Vagina (tissue), 2 donors: Measurements from ENCODE around the gene RFC3. TPM values are rescaled to one million over a fixed set of nuclear protein-coding genes. Genes with fewer than 3 reads are reported as not detected.

Experiments
- DNase-seq, 2 donors: peaks; one replicate each; pipeline ENCODE4 v3.0.0-alpha.2; 2017; ENCODE audit errors: extremely low spot score in 2 of 2
- H3K27ac ChIP-seq: fragments of 200-600 bp; sonication (generic); one replicate; pipeline ENCODE4 v1.5.1; 2019
- H3K27me3 ChIP-seq: fragments of 200-600 bp; sonication (generic); one replicate; pipeline ENCODE4 v1.5.1; 2019
- H3K36me3 ChIP-seq, 2 donors: fragments of 200-600 bp; sonication (generic); one replicate each; pipeline ENCODE4 v1.5.1; 2017 to 2019
- H3K4me1 ChIP-seq: fragments of 200-600 bp; sonication (generic); one replicate; pipeline ENCODE4 v1.5.1; 2019
- H3K4me3 ChIP-seq, 2 donors: fragments of 200-600 bp; sonication (generic); 1 replicate in 1 of 2; 2 replicates in 1 of 2; pipeline ENCODE4 v1.5.1; 2016 to 2019
- H3K9me3 ChIP-seq: fragments of 200-600 bp; sonication (generic); one replicate; pipeline ENCODE4 v1.5.1; 2019
- POLR2A ChIP-seq, 2 donors: fragments of 450-650 bp; IDR thresholded peaks; one replicate each; pipeline ENCODE4 v1.6.1; 2017; ENCODE audit warnings: antibody characterized with exemption in 2 of 2, mild to moderate bottlenecking in 2 of 2, moderate library complexity in 2 of 2
- POLR2AphosphoS5 ChIP-seq, 2 donors: sonication (generic); formaldehyde crosslinking; IDR thresholded peaks; one replicate each; pipeline ENCODE4 v1.9.0; 2017; ENCODE audit warnings: antibody characterized with exemption in 2 of 2, mild to moderate bottlenecking in 2 of 2, low read depth in 1 of 2; ENCODE audit not compliant: insufficient read depth in 1 of 2
- intact Hi-C: fragments of 100-400 bp; cut with DNase I; formaldehyde crosslinking; loops from one replicate; pipeline ENCODE4 v1.15.1; 2023
- total RNA-seq: library from RNA; depleted of rRNA; stranded (reverse); fragments of >200 nt; gene quantifications from one replicate; pipeline ENCODE4 v1.2.3, GENCODE V29; 2016
- TF ChIP-seq, protein P1 (sequence below), 3 experiments: fragments of 450-650 bp in 2 of 3; fragments of 200-600 bp in 1 of 3; sonication (generic) in 1 of 3; IDR thresholded peaks; one replicate each; pipeline ENCODE4 v1.5.1; 2017 to 2019; ENCODE audit warnings: antibody characterized with exemption in 3 of 3, mild to moderate bottlenecking in 2 of 3, moderate library complexity in 2 of 3

Gene RFC3
- total RNA-seq, 1 donor from 2014 or later = 8.6 TPM

DNA sequence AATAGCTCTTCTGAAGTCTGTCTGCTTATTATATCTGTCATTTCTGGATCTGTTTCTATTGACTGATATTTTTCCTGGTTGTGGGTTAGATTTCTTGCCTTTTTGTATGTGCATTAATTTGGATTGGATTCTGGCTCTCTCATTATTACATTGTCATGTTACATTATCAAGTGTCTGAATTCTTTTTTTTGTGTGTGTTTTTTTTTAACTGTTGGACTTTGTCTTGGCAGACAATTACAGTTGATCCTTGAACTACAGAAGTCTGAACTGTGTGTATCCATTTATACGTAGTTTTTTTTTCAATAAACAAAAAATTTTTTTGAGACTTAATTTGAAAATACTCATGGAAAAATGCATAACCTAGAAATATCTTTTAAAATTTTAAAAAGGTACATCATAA lies 22.5 kb downstream of the RFC3 start:
- Histone ChIP-seq H3K4me3 (no peak overlapping the region), H3K9me3 (no peaks in the 10 kb centered on the region), H3K27me3 (no peaks in the 10 kb centered on the region), H3K27ac (no peak overlapping the region), H3K4me1 (no peaks in the 10 kb centered on the region), H3K36me3 (peaks cover 0 to 7% of the 10 kb centered on the region in 2 donors)
- intact Hi-C loops = no loop called here
- TF ChIP-seq POLR2A (IDR thresholded peaks at IDR 0.05) (no peak), POLR2AphosphoS5 (IDR thresholded peaks at IDR 0.05; ENCODE audit: insufficient read depth in 1 of 2, low read depth in 1 of 2) (no peak)
- TF ChIP-seq, protein P1, sequence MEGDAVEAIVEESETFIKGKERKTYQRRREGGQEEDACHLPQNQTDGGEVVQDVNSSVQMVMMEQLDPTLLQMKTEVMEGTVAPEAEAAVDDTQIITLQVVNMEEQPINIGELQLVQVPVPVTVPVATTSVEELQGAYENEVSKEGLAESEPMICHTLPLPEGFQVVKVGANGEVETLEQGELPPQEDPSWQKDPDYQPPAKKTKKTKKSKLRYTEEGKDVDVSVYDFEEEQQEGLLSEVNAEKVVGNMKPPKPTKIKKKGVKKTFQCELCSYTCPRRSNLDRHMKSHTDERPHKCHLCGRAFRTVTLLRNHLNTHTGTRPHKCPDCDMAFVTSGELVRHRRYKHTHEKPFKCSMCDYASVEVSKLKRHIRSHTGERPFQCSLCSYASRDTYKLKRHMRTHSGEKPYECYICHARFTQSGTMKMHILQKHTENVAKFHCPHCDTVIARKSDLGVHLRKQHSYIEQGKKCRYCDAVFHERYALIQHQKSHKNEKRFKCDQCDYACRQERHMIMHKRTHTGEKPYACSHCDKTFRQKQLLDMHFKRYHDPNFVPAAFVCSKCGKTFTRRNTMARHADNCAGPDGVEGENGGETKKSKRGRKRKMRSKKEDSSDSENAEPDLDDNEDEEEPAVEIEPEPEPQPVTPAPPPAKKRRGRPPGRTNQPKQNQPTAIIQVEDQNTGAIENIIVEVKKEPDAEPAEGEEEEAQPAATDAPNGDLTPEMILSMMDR (IDR thresholded peaks at IDR 0.05) = no peak
- DNase-seq = no peak

DNA sequence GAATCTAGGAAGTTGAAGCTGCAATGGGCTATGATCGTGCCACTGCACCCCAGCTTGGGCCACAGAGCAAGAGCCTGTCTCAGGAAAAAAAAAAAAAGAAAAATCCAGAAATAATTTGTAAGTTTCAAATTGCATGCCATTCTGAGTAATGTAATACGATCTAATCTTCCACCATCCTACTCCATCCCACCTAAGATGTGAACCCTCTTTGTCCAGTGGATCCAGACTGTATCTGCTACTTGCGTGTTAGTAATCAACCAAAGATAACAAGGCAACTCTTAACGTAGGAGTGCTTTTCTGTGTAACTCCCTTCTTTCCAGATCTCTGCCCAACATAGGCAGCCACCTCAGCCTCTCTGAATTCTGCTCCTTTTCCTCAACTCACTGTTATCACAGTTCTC lies 24.3 kb downstream of the RFC3 start:
- H3K27ac ChIP-seq = no peak overlapping the region
- no peak overlapping the region for H3K4me3 ChIP-seq
- DNase-seq = no peak
- intact Hi-C loops = no loop called here
- H3K27me3 ChIP-seq = no peaks in the 10 kb centered on the region
- no peaks in the 10 kb centered on the region for H3K36me3 ChIP-seq
- H3K9me3 ChIP-seq = no peaks in the 10 kb centered on the region
- TF ChIP-seq POLR2A (IDR thresholded peaks at IDR 0.05) = no peak
- TF ChIP-seq, protein P1 (IDR thresholded peaks at IDR 0.05) = no peak
- no peak for TF ChIP-seq POLR2AphosphoS5 (IDR thresholded peaks at IDR 0.05; ENCODE audit: insufficient read depth in 1 of 2, low read depth in 1 of 2)
- H3K4me1 ChIP-seq = no peaks in the 10 kb centered on the region

DNA sequence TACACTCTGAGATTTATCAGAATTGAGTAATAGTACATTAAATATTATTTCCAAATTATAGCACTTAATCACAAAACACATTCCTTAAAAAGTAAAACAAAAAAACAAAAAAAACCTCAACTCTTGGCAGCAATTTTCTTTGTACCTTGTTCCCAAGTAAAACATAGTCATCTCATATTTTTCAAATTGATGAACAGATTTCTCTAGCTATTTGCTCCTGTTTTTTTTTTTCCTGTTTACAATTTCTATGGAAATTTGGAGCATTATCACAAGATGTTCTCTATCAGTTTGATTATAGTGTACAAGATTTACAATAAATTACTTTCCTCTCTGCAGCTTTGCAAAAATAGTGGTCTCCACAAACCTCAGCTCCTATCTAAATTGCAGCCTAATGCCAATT lies 25.0 kb downstream of the RFC3 start:
- Histone ChIP-seq H3K36me3 (no peaks in the 10 kb centered on the region), H3K27me3 (no peaks in the 10 kb centered on the region), H3K9me3 (no peaks in the 10 kb centered on the region), H3K4me3 (no peak overlapping the region), H3K4me1 (no peaks in the 10 kb centered on the region), H3K27ac (no peak overlapping the region)
- intact Hi-C loops = no loop called here
- no peak for DNase-seq
- TF ChIP-seq POLR2AphosphoS5 (IDR thresholded peaks at IDR 0.05; ENCODE audit: insufficient read depth in 1 of 2, low read depth in 1 of 2) (no peak), POLR2A (IDR thresholded peaks at IDR 0.05) (no peak)
- TF ChIP-seq, protein P1 (IDR thresholded peaks at IDR 0.05) = no peak

DNA sequence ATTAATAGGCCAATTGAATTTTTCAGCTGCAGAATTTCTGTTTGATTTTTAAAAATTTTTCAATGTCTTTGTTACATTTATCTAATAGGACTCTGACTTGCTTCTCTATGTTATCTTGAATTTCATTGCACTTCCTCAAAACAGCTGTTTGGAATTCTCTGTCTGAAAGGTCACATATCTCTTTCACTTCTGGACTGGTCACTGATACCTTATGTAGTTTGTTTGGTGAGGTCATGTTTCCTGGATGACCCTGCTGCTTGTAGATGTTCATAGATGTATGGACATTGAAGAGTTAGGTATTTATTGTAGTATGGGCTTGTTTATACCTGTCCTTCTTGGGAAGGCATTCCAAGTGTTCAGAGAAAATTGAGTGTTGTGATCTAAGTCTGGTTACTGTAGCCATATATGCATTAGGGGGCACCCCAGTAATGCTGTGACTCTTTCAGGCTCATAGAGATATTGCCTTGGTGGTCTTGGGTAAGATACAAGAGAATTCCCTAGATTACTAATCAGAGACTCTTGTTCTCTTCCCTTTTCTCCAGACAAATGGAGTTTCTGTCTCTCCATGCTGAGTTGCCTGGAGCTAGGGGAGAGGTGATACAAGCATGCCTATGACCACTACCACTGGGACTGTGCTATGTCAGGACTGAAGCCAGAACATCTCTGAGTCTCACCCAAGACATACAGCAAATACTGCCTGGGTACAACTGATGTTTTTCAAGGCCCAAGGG lies 27.8 kb downstream of the RFC3 start:
- H3K27me3 ChIP-seq = no peaks in the 10 kb centered on the region
- no peaks in the 10 kb centered on the region for H3K9me3 ChIP-seq
- no peak overlapping the region for H3K4me3 ChIP-seq
- no peak for DNase-seq
- intact Hi-C loops = no loop called here
- H3K4me1 ChIP-seq = no peaks in the 10 kb centered on the region
- no peak overlapping the region for H3K27ac ChIP-seq
- H3K36me3 ChIP-seq = no peaks in the 10 kb centered on the region
- TF ChIP-seq POLR2AphosphoS5 (IDR thresholded peaks at IDR 0.05; ENCODE audit: insufficient read depth in 1 of 2, low read depth in 1 of 2) (no peak), POLR2A (IDR thresholded peaks at IDR 0.05) (no peak)
- TF ChIP-seq, protein P1 (IDR thresholded peaks at IDR 0.05) = no peak

DNA sequence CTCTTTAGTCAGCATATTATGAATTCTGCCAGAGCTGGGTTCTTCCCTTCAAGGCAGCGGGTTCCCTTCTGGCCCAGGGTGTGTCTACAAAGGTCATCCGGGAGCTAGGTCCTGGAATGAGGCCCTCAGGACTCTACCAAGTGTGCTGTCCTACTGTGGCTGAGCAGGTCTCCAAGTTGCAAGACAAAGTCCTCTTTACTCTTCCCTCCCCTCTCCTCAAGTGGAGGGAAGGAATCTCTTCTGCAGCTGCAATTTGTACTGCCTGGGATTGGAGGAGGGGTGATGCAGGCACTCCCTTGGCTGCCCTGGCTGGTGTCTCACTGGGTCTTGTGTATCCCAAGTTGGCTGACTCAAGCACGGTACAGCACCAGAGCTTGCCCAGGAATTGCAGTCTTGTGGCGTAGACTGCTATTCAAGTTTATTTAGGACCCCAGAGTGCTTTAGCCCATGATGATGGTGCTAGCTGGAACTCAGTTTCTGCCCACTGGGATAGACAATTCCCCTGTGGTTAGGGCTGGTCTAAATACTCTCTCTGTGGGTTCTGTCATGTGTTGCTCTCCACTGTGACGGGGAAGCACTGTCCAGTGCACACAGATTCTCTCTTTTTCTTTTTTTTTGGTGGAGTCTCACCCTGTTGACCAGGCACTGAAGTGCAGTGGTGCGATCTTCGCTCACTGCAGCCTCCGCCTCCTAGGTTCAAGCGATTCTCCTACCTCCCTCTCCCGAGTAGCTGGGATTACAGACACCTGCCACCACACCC lies 28.5 kb downstream of the RFC3 start:
- Histone ChIP-seq H3K9me3 (no peaks in the 10 kb centered on the region), H3K4me3 (no peak overlapping the region), H3K27ac (no peak overlapping the region), H3K27me3 (no peaks in the 10 kb centered on the region), H3K4me1 (no peaks in the 10 kb centered on the region), H3K36me3 (no peaks in the 10 kb centered on the region)
- TF ChIP-seq POLR2A (IDR thresholded peaks at IDR 0.05) (no peak), POLR2AphosphoS5 (IDR thresholded peaks at IDR 0.05; ENCODE audit: insufficient read depth in 1 of 2, low read depth in 1 of 2) (no peak)
- TF ChIP-seq, protein P1 (IDR thresholded peaks at IDR 0.05) = no peak
- intact Hi-C loops = no loop called here
- no peak for DNase-seq
